Measurements from ENCODE around the gene LRP1. TPM values are rescaled to one million over a fixed set of nuclear protein-coding genes. Genes with fewer than 3 reads are reported as not detected.
A peak's percentile ranks its signal among the peaks of the same experiment; 100 is the strongest.

Gene LRP1
- total and polyA plus RNA-seq, 2 of the 13 experiments (the other 11 are each of a cell fraction or from before 2014, with no cell fraction given): 14.7 to 30.8 TPM

GRCh38 chr12:57178213-57178612, 49.9 kb downstream of the LRP1 start (continued):
- TF ChIP-seq ZNF710 (CRISPR knock-in tag; IDR thresholded peaks at IDR 0.05; ENCODE audit: borderline replicate concordance): no peak
- TF ChIP-seq FOXC1 (CRISPR knock-in tag; IDR thresholded peaks at IDR 0.05; ENCODE audit: borderline replicate concordance): no peak
- no peak for TF ChIP-seq FOXK2 (IDR thresholded peaks at IDR 0.05)
- no peak for TF ChIP-seq BCL3 (CRISPR knock-in tag; IDR thresholded peaks at IDR 0.05)

GRCh38 chr12:57179331-57180086, 51.2 kb downstream of the LRP1 start:
- in situ Hi-C loops (cut with HindIII; ENCODE audit: extremely low pct_ligation_motif_present, low pct_unique_long_range_greater_than_20kb): loop anchor here (5.0 kb wide), 1 partner anchor 47 kb away; no protein-coding TSS in a partner anchor
- Histone ChIP-seq H3K36me3 (replicated peaks in 1 of 2; ENCODE audit: control insufficient read depth in 1 of 2, insufficient read depth in 2 of 2, low read length in 2 of 2) (peaks cover 58 to 88% of the 10 kb centered on the region in 2 experiments), H3K27ac (ENCODE audit: extremely low read length, insufficient read depth, low read length) (no peak overlapping the region), H3K9me3 (ENCODE audit: low read length) (no peaks in the 10 kb centered on the region), H3K27me3 (ENCODE audit: control insufficient read depth in 1 of 2, insufficient read depth in 2 of 2, low read length in 2 of 2) (no peaks in the 10 kb centered on the region), H3K79me2 (ENCODE audit: insufficient read depth, low read length) (no peaks in the 10 kb centered on the region), H3K9ac (ENCODE audit: insufficient read depth, low read depth, low read length) (no peak overlapping the region), H2AFZ (ENCODE audit: low read length) (no peak overlapping the region), H3K4me3 (replicated peaks in 1 of 3; ENCODE audit: insufficient read depth in 1 of 3, low read depth in 2 of 3, low read length in 3 of 3) (no peak overlapping the region), H3K4me1 (ENCODE audit: insufficient read depth, low read length) (no peaks in the 10 kb centered on the region), H3K4me2 (ENCODE audit: low read depth, low read length) (no peak overlapping the region), H4K20me1 (ENCODE audit: insufficient read depth, low read length) (no peaks in the 10 kb centered on the region; the same call in 1 of the 2 replicates)
- TF ChIP-seq SETDB1 (CRISPR knock-in tag; IDR thresholded peaks at IDR 0.05; ENCODE audit: borderline replicate concordance): no peak
- TF ChIP-seq ZBTB1 (CRISPR knock-in tag; IDR thresholded peaks at IDR 0.05; ENCODE audit: borderline replicate concordance): no peak
- no peak for TF ChIP-seq SMAD1 (CRISPR knock-in tag; IDR thresholded peaks at IDR 0.05; ENCODE audit: borderline replicate concordance, low read depth)
- no peak for TF ChIP-seq ZNF543 (CRISPR knock-in tag; IDR thresholded peaks at IDR 0.05)
- TF ChIP-seq ZNF12 (CRISPR knock-in tag; IDR thresholded peaks at IDR 0.05): no peak
- 0 out of 4 replicates have a peak, but pooled peaks of 1 of the 2 experiments have one; percentile 7 for TF ChIP-seq POLR2A (IDR thresholded peaks at IDR 0.05; ENCODE audit: insufficient read depth in 1 of 2, low read depth in 2 of 2, low read length in 2 of 2)
- ChIA-PET CTCF (ENCODE audit: low intra/inter-chr PET ratio, low total read pairs) (no interaction called here), POLR2A (interaction anchor here (0.9 to 4.7 kb wide), 2 partner anchors 30 to 52 kb away, joined by 6 to 36 read pairs; partner anchors contain the start of gene LRP1)
- no peak for ATAC-seq
- WGBS (ENCODE audit: low lambda C conversion rate): 97% methylated on average over 23 of the region's 27 CpGs
- FAIRE-seq: no peak
- intact Hi-C loops (cut with micrococcal nuclease; ENCODE audit: unreplicated experiment): no loop called here
- DNase-seq (ENCODE audit: low spot score): no peak
- no TSS peak for BruUV-seq (replicated peaks)

Measured in HepG2 (cell line).